Measurements from ENCODE around the gene LCE1C.

Gene LCE1C

DNA sequence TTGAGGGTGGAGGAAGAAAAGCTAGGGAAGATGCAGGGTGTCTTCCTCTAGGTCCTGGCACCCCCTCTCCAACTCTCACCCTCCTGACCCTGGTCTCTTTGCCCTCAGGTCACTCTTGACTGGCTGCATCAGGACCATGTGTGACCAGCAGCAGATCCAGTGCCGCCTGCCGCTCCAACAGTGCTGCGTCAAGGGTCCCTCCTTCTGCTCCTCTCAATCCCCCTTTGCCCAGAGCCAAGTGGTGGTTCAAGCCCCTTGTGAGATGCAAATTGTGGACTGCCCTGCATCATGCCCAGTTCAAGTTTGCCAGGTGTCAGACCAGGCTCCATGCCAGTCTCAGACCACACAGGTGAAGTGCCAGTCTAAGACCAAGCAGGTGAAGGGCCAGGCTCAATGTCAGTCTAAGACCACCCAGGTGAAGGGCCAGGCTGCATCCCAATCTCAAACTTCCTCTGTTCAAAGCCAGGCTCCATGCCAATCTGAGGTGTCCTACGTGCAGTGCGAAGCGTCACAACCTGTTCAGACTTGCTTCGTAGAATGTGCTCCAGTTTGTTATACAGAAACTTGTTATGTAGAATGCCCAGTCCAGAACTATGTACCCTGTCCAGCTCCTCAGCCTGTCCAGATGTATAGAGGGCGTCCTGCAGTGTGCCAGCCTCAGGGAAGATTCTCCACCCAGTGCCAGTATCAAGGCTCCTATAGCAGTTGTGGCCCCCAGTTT lies 46.8 kb downstream of the LCE1C start:
- no peak for DNase-seq (ENCODE audit: low read depth)

DNA sequence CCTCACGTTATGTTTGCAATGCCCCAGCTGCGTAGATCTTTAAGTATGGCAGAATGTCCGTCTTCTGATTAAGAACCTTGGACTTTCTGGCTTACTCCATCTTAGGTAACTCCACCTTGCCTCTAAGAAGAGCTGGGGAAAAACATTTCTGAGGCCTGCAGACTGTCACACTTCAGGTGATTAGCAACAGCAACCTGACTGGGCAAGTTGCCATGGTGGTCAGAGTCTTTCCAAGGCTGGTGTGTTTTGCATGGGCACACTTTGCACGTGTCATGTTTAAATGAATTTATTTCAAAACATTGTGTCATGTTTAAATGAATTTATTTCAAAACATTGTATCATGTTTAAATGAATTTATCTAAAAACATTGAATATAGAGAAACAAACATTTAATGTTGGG lies 47.8 kb downstream of the LCE1C start:
- no peak for DNase-seq (ENCODE audit: low read depth)

DNA sequence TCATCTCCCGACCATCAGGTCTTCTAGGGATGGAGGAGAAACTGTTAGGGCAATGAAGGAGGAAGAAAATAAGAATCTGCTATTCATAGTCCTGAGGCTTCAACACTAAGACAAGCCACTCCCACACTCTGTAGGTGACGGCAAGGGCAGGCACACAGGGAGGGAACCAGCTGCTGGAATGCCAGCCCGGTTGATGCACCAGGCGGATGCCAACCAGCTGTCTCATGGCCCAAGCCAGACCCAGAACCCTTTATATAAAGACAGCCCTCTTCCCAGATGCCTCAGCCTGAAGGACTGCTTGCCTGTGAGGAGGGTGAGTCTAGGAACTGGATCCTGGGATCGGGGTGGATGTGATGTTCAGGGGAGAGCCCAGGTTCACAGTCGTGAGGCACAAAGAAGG lies 48.7 kb downstream of the LCE1C start, which contains the start of gene KPRP:
Gene KPRP (plus strand): TSS at position 279 of the 400 bp plus-strand sequence. CDS start 1,564 bp downstream, outside the sequence.
- no peak for DNase-seq (ENCODE audit: low read depth)

DNA sequence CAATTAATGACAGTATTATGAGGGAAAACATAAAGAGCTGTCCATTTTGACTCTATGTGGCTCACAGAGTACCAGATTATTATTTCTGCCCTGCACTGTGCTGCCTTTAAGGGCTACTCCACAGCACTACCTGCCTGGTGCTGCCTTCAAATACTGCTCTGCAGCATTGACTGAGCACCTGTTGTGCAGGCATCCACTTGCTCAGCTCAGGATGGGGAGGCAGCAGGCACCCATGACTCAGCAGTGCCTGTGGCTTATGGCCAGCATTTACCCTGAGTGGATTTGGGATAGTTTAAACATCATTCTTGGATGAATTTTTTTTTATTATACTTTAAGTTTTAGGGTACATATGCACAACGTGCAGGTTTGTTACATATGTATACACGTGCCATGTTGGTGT lies 49.6 kb downstream of the LCE1C start:
- DNase-seq (ENCODE audit: low read depth) = no peak
